ENCODE data around the gene DSG4.

GRCh38 chr18:31439807-31440325 is 63.3 kb downstream of the DSG4 start:
- no peak for TF ChIP-seq ZNF416 (tag by site-specific recombination; IDR thresholded peaks at IDR 0.05)
- TF ChIP-seq CTCF (tag by site-specific recombination; IDR thresholded peaks at IDR 0.05) = no peak
- no peak for TF ChIP-seq ZSCAN5A (tag by site-specific recombination; IDR thresholded peaks at IDR 0.05)
- no peak for TF ChIP-seq YY2 (tag by site-specific recombination; IDR thresholded peaks at IDR 0.05)
- TF ChIP-seq ZNF76 (tag by site-specific recombination; IDR thresholded peaks at IDR 0.05; ENCODE audit: borderline replicate concordance, low read depth) = no peak
- TF ChIP-seq ZNF677 (tag by site-specific recombination; IDR thresholded peaks at IDR 0.05) = no peak
- TF ChIP-seq ZBTB26 (tag by site-specific recombination; optimal IDR thresholded peaks at IDR 0.05) = no peak
- no peak for TF ChIP-seq ZBTB6 (tag by site-specific recombination; IDR thresholded peaks at IDR 0.05)
- TF ChIP-seq TCF7L2 (IDR thresholded peaks at IDR 0.05; ENCODE audit: borderline replicate concordance, low read depth, low read length) = no peak
